ENCODE measurements around the gene RNF214. TPM values are rescaled to one million over a fixed set of nuclear protein-coding genes. Genes with fewer than 3 reads are reported as not detected.
"Not testable (repeated sequence)": the region's sequence is repeated elsewhere in the genome, so short reads cannot be mapped to it uniquely, and the experiment has no call there.

Gene RNF214
- total RNA-seq, 2 donors from 2014 or later = 14.6 to 21.8 TPM

- TF ChIP-seq CTCF (IDR thresholded peaks at IDR 0.05) = no peak
- Histone ChIP-seq H3K9me3 (no peaks in the 10 kb centered on the region), H3K4me1 (ENCODE audit: control insufficient read depth in 1 of 2, low read depth in 2 of 2) (no peaks in the 10 kb centered on the region), H3K27ac (no peak overlapping the region), H3K4me3 (no peak overlapping the region), H3K27me3 (replicated peaks; ENCODE audit: insufficient read depth) (no peaks in the 10 kb centered on the region), H3K36me3 (peaks cover 13% of the 10 kb centered on the region)
- ATAC-seq (ENCODE audit: insufficient number of reproducible peaks, low FRiP score, low read depth) (no peak), DNase-seq (ENCODE audit: low spot score) (no peak)
Observed at GRCh38 chr11:117256573-117256972, 24.1 kb downstream of the RNF214 start.

- Histone ChIP-seq H3K4me1 (ENCODE audit: control insufficient read depth in 1 of 2, low read depth in 2 of 2) (no peaks in the 10 kb centered on the region), H3K27me3 (replicated peaks; ENCODE audit: insufficient read depth) (no peaks in the 10 kb centered on the region), H3K4me3 (no peak overlapping the region), H3K9me3 (no peaks in the 10 kb centered on the region), H3K27ac (no peak overlapping the region), H3K36me3 (peaks cover 13% of the 10 kb centered on the region)
- ATAC-seq (ENCODE audit: insufficient number of reproducible peaks, low FRiP score, low read depth) (no peak), DNase-seq (ENCODE audit: low spot score) (no peak)
- no peak for TF ChIP-seq CTCF (IDR thresholded peaks at IDR 0.05)
Observed at GRCh38 chr11:117258576-117258975, 26.1 kb downstream of the RNF214 start.

GRCh38 chr11:117259417-117259816, 26.9 kb downstream of the RNF214 start:
- no peak for TF ChIP-seq CTCF (IDR thresholded peaks at IDR 0.05)
- no peaks in the 10 kb centered on the region for H3K27me3 ChIP-seq (replicated peaks; ENCODE audit: insufficient read depth)
- H3K4me3 ChIP-seq = no peak overlapping the region
- peaks cover 11% of the 10 kb centered on the region for H3K36me3 ChIP-seq
- H3K9me3 ChIP-seq = no peaks in the 10 kb centered on the region
- ATAC-seq (ENCODE audit: insufficient number of reproducible peaks, low FRiP score, low read depth) (no peak), DNase-seq (ENCODE audit: low spot score) (no peak)
- no peaks in the 10 kb centered on the region for H3K4me1 ChIP-seq (ENCODE audit: control insufficient read depth in 1 of 2, low read depth in 2 of 2)
- H3K27ac ChIP-seq = no peak overlapping the region

- H3K9me3 ChIP-seq; H3K27me3 ChIP-seq (replicated peaks; ENCODE audit: insufficient read depth); H3K4me3 ChIP-seq; H3K27ac ChIP-seq; ATAC-seq (ENCODE audit: insufficient number of reproducible peaks, low FRiP score, low read depth); H3K4me1 ChIP-seq (ENCODE audit: control insufficient read depth in 1 of 2, low read depth in 2 of 2); DNase-seq (ENCODE audit: low spot score): not testable (repeated sequence)
- H3K36me3 ChIP-seq = peaks cover 15% of the 10 kb centered on the region
Observed at GRCh38 chr11:117264624-117265323, 32.3 kb downstream of the RNF214 start.

GRCh38 chr11:117265745-117266144, 33.3 kb downstream of the RNF214 start:
- H3K36me3 ChIP-seq = peaks cover 9% of the 10 kb centered on the region
- ATAC-seq (ENCODE audit: insufficient number of reproducible peaks, low FRiP score, low read depth) = no peak
- H3K4me1 ChIP-seq (ENCODE audit: control insufficient read depth in 1 of 2, low read depth in 2 of 2) = no peaks in the 10 kb centered on the region
- H3K9me3 ChIP-seq = no peaks in the 10 kb centered on the region
- DNase-seq (ENCODE audit: low spot score) = no peak
- no peak overlapping the region for H3K27ac ChIP-seq
- TF ChIP-seq CTCF (IDR thresholded peaks at IDR 0.05) = no peak
- H3K4me3 ChIP-seq = no peak overlapping the region
- no peaks in the 10 kb centered on the region for H3K27me3 ChIP-seq (replicated peaks; ENCODE audit: insufficient read depth)

GRCh38 chr11:117269856-117270255, 37.4 kb downstream of the RNF214 start:
- Histone ChIP-seq H3K36me3 (peaks cover 4% of the 10 kb centered on the region), H3K9me3 (no peaks in the 10 kb centered on the region), H3K27ac (no peak overlapping the region), H3K4me3 (no peak overlapping the region), H3K27me3 (replicated peaks; ENCODE audit: insufficient read depth) (no peaks in the 10 kb centered on the region), H3K4me1 (ENCODE audit: control insufficient read depth in 1 of 2, low read depth in 2 of 2) (no peaks in the 10 kb centered on the region)
- ATAC-seq (ENCODE audit: insufficient number of reproducible peaks, low FRiP score, low read depth) (no peak), DNase-seq (ENCODE audit: low spot score) (no peak)
- TF ChIP-seq CTCF (IDR thresholded peaks at IDR 0.05) = no peak
